ENCODE measurements around the gene ZSWIM8. TPM values are rescaled to one million over a fixed set of nuclear protein-coding genes. Genes with fewer than 3 reads are reported as not detected.

The ZSWIM8 gene
- total RNA-seq, 1 donor from 2014 or later = 30.5 TPM

- no peak overlapping the region for H3K27ac Mint-ChIP-seq
Measured at GRCh38 chr10:73759512-73760115, 25.8 kb upstream of the ZSWIM8 start.

GRCh38 chr10:73761781-73762180 is 23.6 kb upstream of the ZSWIM8 start:
- no peaks in the 10 kb centered on the region for H3K4me1 ChIP-seq
- no peak overlapping the region for H3K9ac ChIP-seq
- no peaks in the 10 kb centered on the region for H3K79me2 ChIP-seq (ENCODE audit: low read depth)
- Mint-ChIP-seq H3K27ac (no peak overlapping the region), H3K4me3 (no peak overlapping the region), H3K9me3 (no peaks in the 10 kb centered on the region), H3K4me1 (no peaks in the 10 kb centered on the region), H3K27me3 (ENCODE audit: insufficient read depth, low read depth) (no peaks in the 10 kb centered on the region), H3K36me3 (peaks cover 41% of the 10 kb centered on the region)
- no peaks in the 10 kb centered on the region for H4K20me1 ChIP-seq (ENCODE audit: low read depth)
- no peak for DNase-seq (ENCODE audit: low spot score)
- no peak for TF ChIP-seq EZH2 (IDR thresholded peaks at IDR 0.05)
- TF ChIP-seq EZH2phosphoT487 (IDR thresholded peaks at IDR 0.05) = no peak
- TF ChIP-seq CTCF (IDR thresholded peaks at IDR 0.05) = no peak
- H3K9me3 ChIP-seq (ENCODE audit: low read depth) = no peaks in the 10 kb centered on the region
- no peak overlapping the region for H3K27ac ChIP-seq
- H3K4me2 ChIP-seq = no peak overlapping the region
- H3F3A ChIP-seq (ENCODE audit: low read depth) = no peaks in the 10 kb centered on the region
- no peaks in the 10 kb centered on the region for H3K27me3 ChIP-seq
- H3K36me3 ChIP-seq = no peaks in the 10 kb centered on the region
- no peak overlapping the region for H3K4me3 ChIP-seq
- no peak overlapping the region for H2AFZ ChIP-seq (replicated peaks)

More at GRCh38 chr10:73759512-73760115, 25.8 kb upstream of the ZSWIM8 start:
- H3K4me2 ChIP-seq = no peak overlapping the region
- no peaks in the 10 kb centered on the region for H3K36me3 ChIP-seq
- H3K4me1 ChIP-seq = no peaks in the 10 kb centered on the region
- no peak for DNase-seq (ENCODE audit: low spot score)
- H2AFZ ChIP-seq (replicated peaks) = no peak overlapping the region
- no peak overlapping the region for H3K4me3 ChIP-seq
- H3F3A ChIP-seq (ENCODE audit: low read depth) = no peaks in the 10 kb centered on the region
- H3K4me3 Mint-ChIP-seq = no peak overlapping the region
- H3K27me3 Mint-ChIP-seq (ENCODE audit: insufficient read depth, low read depth) = no peaks in the 10 kb centered on the region
- peaks cover 23% of the 10 kb centered on the region for H3K36me3 Mint-ChIP-seq
- H3K79me2 ChIP-seq (ENCODE audit: low read depth) = no peaks in the 10 kb centered on the region
- no peaks in the 10 kb centered on the region for H3K27me3 ChIP-seq
- H3K4me1 Mint-ChIP-seq = no peaks in the 10 kb centered on the region
- TF ChIP-seq EZH2phosphoT487 (IDR thresholded peaks at IDR 0.05) = no peak
- TF ChIP-seq CTCF (IDR thresholded peaks at IDR 0.05) = no peak
- TF ChIP-seq EZH2 (IDR thresholded peaks at IDR 0.05) = no peak
- no peaks in the 10 kb centered on the region for H3K9me3 Mint-ChIP-seq
- H3K9me3 ChIP-seq (ENCODE audit: low read depth) = no peaks in the 10 kb centered on the region
- H3K27ac ChIP-seq = no peak overlapping the region
- no peak overlapping the region for H3K9ac ChIP-seq
- H4K20me1 ChIP-seq (ENCODE audit: low read depth) = no peaks in the 10 kb centered on the region

- no peak overlapping the region for H2AFZ ChIP-seq (replicated peaks)
- no peak overlapping the region for H3K27ac ChIP-seq
- H3K27ac Mint-ChIP-seq = no peak overlapping the region
- H4K20me1 ChIP-seq (ENCODE audit: low read depth) = no peaks in the 10 kb centered on the region
- no peaks in the 10 kb centered on the region for H3K4me1 ChIP-seq
- no peaks in the 10 kb centered on the region for H3K27me3 Mint-ChIP-seq (ENCODE audit: insufficient read depth, low read depth)
- DNase-seq (ENCODE audit: low spot score) = no peak
- H3K9me3 ChIP-seq (ENCODE audit: low read depth) = no peaks in the 10 kb centered on the region
- H3K36me3 ChIP-seq = no peaks in the 10 kb centered on the region
- no peak for TF ChIP-seq CTCF (IDR thresholded peaks at IDR 0.05)
- TF ChIP-seq EZH2 (IDR thresholded peaks at IDR 0.05) = no peak
- no peak for TF ChIP-seq EZH2phosphoT487 (IDR thresholded peaks at IDR 0.05)
- H3K36me3 Mint-ChIP-seq = peaks cover 41% of the 10 kb centered on the region
- no peaks in the 10 kb centered on the region for H3K27me3 ChIP-seq
- no peak overlapping the region for H3K9ac ChIP-seq
- H3K9me3 Mint-ChIP-seq = no peaks in the 10 kb centered on the region
- H3K79me2 ChIP-seq (ENCODE audit: low read depth) = no peaks in the 10 kb centered on the region
- no peak overlapping the region for H3K4me3 Mint-ChIP-seq
- H3K4me1 Mint-ChIP-seq = no peaks in the 10 kb centered on the region
- no peak overlapping the region for H3K4me3 ChIP-seq
- H3K4me2 ChIP-seq = no peak overlapping the region
- H3F3A ChIP-seq (ENCODE audit: low read depth) = no peaks in the 10 kb centered on the region
Measured at GRCh38 chr10:73762915-73763314, 22.5 kb upstream of the ZSWIM8 start.
